M059J (cell line): Measurements from ENCODE around the gene OR6V1. TPM values are rescaled to one million over a fixed set of nuclear protein-coding genes. Genes with fewer than 3 reads are reported as not detected.

Experiments
- DNase-seq: peaks from one replicate; pipeline ENCODE4 v3.0.0-alpha.2; 2012; ENCODE audit warnings: low read depth
- total RNA-seq: library from RNA; depleted of rRNA; stranded (reverse); fragments of >200 nt; shearing (Covaris generic); gene quantifications from 2 replicates; pipeline ENCODE4 v1.2.3, GENCODE V29; 2014; rRNA removed

OR6V1 gene, protein sequence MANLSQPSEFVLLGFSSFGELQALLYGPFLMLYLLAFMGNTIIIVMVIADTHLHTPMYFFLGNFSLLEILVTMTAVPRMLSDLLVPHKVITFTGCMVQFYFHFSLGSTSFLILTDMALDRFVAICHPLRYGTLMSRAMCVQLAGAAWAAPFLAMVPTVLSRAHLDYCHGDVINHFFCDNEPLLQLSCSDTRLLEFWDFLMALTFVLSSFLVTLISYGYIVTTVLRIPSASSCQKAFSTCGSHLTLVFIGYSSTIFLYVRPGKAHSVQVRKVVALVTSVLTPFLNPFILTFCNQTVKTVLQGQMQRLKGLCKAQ
- not detected in 2 replicates for total RNA-seq

DNA sequence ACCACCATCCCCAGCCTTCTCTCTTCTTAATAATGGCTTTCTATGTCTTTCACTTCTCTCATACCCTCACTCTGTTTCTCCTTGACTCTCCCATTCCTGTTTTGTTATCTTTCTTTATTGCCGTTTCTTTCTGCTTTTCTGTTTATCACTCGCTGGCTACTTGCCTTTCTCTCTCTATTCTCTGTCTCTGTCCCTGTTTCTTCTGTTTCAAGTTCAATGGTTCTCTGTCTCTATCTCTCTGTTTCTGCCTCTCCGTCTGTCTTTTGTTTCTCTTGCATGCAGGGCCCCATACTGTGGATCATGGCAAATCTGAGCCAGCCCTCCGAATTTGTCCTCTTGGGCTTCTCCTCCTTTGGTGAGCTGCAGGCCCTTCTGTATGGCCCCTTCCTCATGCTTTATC, at the start of gene OR6V1:
OR6V1 (plus strand) TSS at position 301 of the 400 bp plus-strand sequence; CDS start at position 301, 0 bp downstream.
- DNase-seq, result no peak

DNA sequence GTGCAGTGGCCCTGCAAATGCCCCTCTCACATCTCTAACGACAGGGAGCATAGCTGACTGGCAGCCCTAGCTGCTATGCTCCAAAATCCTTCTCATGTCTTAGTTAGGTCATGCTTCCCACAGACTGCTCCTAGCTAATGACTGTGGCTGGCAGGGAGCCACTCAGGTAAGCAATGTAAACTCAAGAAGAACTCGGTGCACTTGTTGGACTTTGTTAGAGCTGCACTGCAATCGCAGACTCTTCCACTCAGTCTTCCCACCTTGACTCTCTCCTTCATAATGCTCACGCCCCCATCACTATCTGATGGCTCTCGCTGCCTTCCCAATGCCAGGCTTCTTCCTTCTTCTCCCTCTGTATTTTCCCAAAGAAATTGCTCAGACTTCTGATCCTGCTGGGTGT, 49.2 kb upstream of the OR6V1 start:
- no peak for DNase-seq

DNA sequence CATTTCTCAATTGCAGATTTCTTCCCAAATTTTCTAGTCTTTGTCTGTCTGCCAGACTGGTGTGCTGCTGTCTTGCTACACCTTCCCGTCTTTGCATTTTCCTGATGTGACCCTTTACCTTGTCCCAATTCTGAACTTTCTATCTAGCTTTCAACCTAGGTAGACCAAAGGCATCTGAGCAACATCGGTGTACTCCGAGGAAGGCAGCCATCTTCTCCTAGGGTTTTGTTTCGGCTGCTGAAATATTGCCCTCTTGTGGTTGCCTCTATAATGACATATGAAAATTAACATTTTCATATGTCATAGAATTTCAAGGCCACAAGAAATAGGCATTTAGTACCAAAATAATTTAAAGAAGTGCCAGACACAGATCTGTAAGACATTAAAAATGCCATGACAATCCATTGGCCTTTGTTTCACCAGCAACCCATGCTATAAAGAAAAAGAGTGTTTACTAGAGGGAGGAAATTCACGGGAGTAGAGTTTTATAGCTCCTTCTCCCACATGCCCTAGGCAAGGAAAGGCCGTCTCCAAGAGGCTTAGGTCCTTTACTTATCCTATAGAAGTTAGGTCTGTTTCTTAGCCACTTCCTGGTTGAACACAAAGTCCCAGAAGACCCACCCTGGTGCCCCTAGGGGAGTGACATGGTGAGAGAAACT, 48.6 kb upstream of the OR6V1 start:
- peak; percentile 34 for DNase-seq

DNA sequence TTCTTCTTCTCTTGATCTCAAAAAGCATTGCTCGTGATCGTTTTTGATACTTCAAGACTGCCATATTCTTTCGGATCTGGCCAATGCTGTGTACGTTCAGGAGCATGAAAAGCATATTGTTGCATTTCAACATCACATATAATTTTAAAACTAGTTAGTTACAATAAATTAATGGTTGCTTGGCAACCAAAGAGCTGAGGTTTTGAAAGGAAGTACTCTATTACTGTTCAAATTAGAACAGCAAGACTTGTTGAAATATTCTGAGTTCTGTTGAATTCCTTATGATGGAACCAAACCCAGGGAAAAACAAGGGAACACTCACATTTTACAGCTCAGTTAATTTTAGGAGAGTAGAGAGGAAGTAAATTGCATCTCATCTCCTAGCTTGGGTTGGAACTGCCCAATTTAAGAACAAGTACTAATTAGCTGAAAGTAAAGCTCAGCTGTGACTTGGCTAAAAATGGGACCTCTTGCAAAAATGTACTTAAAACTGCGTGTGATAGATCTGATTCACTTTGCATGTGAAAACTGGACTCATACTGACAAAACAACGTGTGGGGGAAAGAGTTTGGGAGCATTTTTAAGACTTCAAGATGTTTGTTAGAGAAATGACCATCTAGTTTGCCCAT, 46.4 kb upstream of the OR6V1 start:
- DNase-seq, result no peak

DNA sequence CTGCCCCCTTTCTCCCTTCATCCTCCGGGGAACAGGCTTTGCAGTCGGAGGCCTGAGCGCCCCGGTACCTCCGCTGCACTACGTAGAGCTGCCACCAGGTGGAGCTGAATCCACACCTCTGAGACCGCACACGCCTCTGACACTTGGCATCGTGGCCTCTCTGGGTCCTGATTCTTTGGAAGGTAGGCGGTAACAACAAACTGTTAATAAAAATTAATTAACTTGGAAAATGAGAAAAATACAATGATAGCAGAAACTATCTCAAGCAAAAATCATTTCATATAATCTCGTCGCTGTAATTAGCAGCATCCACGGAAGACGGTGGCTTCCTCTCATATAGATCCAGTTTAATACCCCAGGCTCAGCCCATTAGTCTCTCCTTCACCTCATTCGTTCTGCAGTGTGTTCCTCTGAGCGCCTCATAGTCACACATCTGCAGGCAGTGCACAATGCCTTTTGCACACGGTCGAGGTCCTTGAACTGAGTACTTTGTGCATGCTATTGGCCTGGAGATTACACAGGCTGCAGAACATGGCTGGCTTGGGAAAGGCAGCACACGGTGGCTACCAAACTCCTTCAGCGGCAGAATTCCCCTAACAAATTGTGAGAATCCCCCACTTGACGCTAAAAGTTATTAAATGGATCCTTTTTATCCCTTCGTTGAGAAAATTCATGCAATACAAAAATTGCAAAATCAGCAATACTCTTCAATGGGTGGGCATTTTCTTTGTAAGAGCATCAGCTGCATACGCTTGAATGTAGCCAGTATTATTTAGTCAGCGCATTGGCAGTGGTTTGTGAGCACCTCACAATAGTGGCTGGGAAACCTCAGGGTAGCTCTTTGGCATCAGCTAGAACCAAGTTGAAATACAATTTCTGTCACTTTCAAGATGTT, 43.9 kb upstream of the OR6V1 start:
- peak; percentile 59 for DNase-seq

DNA sequence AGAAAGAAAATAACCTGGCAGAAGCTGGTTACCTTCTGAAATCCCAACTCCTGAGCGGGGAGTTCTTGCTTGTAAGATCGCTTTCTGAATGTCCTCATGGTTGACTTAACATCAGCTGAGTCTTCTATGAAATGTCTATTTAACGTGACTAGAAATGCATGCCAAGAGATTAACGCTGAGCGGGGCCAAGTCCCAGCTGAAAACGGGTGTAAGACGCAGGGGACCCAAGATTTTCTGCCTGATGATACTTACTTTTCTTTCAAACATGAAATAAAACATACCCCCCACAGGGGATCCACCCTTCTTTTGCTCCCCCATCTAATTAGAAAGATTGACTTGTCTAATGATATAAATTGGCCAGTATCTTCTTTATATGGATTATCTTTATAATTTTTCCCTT, 40.1 kb upstream of the OR6V1 start:
- DNase-seq, result no peak

DNA sequence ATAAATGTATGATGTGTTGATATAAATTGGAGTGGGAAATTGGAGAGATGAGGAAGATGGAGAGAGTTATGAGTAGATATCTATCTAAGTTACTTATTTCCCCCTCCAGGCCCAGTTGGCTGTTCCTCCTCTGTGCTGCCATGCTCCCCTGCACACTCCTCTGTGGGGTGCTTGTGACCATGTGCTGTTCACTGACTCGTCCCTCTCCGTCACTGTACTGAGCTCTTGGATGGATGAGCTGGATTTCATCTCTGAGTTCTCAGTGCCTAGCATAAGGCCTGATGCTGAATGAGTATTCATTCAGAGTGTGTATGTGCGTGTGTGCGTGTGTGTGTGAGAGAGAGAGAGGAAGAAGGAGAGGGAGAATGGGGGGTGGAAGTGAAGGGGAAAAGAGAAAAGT, 39.7 kb upstream of the OR6V1 start:
- no peak for DNase-seq

DNA sequence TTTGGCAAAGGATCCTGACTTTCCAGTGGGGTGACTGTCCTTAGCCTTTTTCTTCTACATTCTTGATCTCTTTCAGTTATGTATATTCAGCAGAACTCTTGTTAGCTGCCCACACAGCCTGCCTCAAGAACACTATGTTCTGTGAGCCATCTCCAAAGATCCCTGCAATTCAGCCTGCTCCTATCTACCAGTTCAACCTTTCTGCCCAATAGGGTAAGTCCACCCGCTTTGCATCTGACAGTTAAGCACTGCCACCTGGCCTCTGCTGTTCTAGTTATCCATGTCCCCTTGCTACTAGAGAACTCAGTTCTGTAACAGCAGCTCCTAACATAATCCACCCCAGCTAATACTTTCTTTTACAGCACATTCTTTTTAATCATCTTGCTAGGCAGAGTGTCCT, 38.7 kb upstream of the OR6V1 start:
- DNase-seq, result no peak

DNA sequence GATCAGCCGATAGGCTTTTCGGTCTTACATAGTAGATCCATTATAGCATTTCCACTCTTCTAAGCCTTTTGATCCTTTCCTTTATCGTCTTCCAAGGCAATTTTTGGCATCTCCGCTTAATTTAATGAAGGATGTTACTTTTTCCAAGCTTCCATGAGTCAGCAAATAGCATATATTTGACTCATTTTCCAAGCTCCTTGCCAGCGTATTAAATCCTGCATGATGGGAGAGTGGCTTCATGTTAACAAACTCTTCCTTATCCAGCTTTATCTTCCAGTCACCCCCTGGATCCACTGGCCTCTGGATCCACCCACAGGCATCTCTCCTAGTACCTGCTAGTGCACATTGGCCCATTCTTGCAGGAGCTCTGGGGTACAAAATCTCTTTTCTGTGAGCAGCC, 38.2 kb upstream of the OR6V1 start:
- peak; percentile 67 for DNase-seq

DNA sequence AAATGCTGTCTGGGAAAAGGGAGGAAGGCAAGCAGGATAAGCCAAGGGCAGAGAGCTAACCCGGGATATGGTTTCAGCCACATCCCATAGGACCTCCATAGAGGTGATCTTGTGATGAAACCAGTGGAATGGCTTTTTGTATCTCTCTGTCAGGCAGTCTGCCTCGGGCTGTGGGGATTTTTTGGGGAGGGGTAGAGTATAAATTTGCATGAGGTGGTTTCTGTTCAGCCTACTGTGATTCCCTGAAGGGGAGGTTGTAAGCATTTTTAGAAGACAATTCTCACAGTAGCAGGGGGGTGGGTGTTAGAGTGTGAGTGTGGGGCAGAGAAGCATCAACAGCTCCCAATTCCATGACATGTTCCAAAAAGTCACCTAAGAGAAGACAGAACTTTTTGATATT, 37.1 kb upstream of the OR6V1 start:
- DNase-seq, result no peak

DNA sequence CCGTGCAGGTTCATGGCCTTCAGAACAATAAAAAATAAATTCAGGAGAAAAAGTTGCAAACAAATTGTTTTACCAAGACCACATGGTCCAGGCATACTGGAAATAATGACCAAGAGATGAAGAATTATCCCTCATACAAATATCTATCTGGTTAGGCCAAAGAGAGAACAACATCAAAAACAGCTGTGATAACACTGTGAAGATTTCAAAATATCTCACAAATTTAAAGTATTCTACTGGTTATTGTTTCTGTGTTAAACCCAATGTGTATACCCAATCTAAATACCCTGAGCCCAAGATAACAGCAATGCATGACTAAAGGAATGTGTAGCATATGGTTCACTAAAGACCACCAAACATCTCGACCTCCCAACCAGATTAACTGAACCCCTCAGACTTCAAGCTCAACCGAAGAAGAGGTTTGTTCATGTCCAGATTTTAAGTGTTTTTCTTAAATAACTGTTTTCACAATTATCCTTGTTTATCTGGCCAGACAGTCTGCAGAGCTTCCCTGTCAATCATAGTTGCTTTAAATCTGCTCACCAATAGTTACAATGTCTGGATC, 36.1 kb upstream of the OR6V1 start:
- DNase-seq, result no peak

DNA sequence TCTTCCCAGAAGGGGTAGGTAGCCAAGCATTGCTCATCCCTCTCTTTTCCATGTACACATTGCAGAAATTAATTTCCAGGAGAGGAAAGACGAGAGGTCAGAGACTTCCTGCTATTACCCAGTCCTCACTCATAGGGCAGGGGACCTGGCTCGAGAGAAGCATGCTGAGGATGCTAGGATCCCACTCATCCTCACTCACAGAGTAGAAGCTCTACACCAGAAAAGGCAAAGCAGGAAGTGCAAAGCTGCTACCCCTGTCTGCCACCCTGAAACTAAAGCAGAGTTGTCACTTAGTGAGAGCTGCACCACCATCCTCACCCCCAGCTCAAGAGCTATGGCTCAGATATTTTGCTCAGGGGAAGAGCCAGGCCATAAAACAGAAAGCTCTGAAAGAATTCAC, 35.1 kb upstream of the OR6V1 start:
- DNase-seq, result no peak

DNA sequence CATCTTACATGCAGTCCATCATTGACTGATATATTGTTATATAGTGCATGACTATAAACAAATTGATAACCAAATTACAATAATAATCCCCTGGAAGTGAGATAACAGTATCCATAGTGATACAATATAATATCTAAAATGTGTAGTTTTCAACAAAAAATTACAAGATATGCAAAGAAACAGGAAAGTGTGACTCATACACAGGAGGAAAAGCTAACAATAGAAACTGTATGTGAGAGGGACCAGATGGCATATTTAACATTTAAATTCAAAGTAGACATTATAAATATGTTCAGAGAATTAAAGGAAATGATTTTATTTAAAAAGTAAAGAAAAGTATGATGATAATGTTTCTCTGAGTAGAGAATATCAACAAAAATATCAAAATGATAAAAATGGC, 33.2 kb upstream of the OR6V1 start:
- no peak for DNase-seq

DNA sequence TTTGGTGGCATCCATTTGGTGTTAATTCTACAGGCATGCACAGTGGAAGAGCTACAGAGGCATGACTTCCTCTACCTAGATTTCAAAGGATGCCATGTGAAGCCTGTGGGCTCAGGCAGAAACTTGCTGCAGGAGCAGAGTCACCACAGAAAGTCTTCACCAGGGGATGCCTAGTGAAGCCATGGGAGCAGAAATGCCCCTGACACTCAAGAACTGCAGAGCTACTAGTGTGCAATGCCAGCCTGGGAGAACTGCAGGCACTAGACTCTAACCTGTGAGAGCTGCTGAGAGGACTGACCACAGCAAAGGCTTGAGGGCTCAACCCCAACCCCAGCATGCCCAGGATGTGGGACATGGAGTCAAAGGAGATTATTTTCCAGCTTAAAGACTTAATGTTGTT, 29.1 kb upstream of the OR6V1 start:
- DNase-seq, result no peak

DNA sequence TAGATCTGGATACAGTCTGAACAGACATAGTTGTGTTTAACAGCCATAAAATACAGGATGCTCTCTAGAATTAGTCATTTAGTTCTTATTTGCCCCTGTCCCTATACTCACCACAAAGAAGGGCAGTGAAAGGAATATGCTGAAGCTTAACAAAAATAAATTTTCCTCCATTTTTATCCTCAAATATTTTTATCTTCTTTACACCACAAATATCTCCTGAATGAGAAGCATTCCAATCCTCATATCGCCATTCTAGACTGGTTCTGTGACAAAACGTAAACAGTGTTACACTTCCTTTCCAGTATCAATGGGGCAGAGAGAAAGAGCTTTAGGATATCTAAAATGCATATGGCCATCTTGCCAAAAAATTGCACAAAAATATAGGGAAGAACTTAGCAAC, 26.8 kb upstream of the OR6V1 start:
- DNase-seq, result no peak

DNA sequence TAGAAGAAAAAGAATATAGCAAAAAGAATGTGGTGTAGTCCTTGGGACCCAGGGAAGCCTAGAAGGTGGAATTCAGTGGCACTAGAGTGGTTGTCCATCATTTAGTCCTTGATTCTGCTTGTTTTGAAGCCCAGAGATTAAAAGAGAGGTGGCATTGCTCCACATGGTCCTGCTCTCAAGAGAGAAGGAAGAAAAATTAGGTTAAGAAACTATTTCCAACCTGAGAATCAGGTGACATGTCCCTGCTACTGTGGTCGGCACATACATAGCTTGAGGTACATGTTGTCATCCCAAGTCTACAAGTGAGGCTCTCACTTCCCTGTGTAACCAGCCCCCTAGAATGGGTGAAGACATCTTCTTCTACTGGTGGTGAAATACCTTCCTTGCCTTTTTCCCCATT, 25.1 kb upstream of the OR6V1 start, which contains the start of gene OR9A2:
OR9A2 (minus strand) TSS at position 101 of the 400 bp plus-strand sequence; CDS start at position 101, 0 bp downstream.
- no peak for DNase-seq

DNA sequence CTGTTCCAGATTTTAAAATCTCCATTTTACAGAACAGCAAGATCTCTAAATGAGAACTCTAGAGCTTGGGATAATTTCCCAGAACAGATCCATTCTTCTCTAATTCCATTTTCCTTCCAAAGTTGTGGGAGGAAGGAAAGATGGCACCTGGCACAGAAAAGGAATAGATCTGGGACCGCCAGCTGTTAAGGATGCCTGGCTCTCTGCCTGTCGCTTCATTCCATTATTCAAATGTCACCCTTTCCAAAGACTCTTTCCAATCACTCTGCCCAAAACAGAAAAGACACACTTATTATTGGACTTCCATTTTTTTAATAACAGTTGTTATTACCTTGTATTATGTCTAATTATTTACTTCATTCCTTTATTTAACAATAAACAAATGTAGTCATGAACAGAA, 24.5 kb upstream of the OR6V1 start:
- no peak for DNase-seq

DNA sequence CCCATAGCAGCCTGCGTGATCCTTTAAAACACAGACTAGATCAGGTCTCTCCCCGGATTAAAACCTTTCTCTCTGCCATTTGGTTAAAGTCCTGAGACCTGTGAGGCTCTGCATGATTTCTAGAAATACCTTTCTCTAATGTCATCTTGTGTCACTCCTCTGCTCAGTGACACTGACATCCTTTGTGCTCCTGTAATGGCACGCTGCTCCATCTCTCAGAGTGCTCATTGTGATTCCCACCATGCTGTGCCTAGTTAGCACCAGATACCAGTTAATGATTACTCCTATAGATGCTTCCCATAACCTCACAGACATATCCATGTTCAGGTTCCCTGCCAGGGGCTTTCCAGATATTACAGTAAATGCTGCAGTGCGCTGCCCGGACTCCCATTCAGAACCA, 13.5 kb upstream of the OR6V1 start:
- DNase-seq, result no peak

DNA sequence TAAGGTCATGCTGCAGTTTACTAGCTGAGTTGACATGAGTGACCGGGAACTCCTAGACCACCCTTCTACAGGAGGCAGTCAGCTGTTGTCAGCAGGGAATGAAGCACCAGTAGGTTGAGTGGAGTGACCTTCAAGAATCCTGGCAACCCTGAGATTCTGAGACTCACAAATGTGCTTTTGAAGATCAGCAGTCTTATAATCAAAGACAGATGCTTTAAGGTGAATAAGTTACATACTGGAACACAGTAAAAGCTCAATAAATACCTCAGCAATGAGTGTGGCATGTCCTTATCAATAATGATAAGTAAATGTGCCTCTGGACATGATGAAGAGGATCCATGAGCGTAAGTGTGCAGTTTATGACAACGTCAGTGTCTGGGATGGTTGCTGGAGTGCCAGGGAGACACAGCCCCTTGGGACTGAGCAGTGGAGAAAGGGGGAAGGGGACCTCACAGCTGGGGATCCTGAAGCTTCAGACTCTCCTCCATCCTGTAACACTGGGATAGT, 11.9 kb upstream of the OR6V1 start:
- DNase-seq, result no peak

DNA sequence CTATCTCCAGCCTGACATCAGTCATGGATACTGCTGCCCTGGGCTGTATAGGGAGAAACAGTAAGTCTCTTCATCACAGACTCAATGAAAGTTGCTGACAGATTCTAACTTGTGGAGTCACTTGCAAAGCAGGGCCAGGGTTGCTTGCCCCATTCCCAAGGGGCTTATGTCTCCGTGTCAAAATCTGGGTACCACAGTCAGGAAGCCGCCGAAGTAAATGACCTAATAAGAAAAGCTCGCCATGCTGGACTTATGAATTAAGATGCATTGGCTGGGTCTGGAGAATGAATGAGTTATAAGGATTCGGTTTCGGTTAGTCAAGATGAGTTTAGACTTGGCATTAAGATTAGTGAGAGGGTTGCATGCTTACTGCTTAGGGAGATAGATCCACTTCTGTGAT, 10.8 kb upstream of the OR6V1 start:
- DNase-seq, result no peak

DNA sequence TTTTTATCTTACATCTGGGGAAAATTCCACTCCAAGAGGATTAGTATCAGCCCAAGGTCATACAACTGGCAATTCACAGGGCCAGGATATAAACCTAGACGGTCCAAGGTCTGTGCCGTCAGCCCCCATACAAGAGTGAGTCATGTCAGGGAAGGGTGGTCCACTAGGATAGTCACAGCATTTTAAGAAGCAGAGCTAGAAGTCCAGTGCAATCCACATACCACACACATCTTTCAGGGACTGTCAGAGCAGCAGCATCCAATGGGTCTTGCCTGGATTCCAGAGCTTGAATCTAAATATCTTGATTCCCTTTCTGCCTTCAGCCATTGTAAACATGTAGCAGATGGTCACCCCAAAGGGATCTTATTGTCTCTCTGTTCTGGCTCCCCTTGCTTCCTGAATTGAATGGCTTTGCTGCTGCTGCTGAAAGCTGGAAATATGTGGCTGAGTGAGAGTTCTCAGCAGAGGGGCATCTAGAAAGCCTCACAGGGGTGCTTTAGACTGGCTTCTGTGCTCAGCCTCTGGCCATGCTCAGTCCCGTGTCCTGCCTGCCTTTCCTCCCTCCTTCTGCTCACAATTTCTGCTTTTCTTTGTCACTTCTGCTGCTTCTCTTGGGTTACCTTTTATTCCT, 9.9 kb upstream of the OR6V1 start:
- no peak for DNase-seq
